Measurements from ENCODE around the gene LPO. TPM values are rescaled to one million over a fixed set of nuclear protein-coding genes. Genes with fewer than 3 reads are reported as not detected.

LPO gene
- total and polyA plus RNA-seq, 10 of the 15 experiments (the other 5 are each of a cell fraction or from before 2014, with no cell fraction given): 0.03 to 0.11 (median 0.06) TPM; not detected in 7

DNA sequence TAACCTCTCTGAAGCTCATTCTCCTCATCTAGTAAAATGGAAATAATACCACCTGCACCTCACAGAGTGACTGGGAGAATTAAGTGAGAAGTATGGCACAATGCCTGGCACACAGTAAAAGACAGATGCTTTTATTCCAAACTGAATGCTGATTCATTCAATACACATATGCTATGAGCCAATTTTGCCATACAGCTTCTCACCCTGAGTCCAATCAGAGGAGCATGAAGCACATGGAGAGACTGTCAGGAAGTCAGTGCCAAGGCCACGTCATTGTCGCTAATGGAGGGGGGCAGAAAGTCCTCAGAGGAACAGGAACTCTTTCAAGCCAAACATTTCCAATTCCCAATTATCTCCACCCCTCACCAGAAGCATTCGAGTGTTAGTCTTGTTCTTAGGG lies 30.9 kb upstream of the LPO start (continued):
- TF ChIP-seq, protein P1, sequence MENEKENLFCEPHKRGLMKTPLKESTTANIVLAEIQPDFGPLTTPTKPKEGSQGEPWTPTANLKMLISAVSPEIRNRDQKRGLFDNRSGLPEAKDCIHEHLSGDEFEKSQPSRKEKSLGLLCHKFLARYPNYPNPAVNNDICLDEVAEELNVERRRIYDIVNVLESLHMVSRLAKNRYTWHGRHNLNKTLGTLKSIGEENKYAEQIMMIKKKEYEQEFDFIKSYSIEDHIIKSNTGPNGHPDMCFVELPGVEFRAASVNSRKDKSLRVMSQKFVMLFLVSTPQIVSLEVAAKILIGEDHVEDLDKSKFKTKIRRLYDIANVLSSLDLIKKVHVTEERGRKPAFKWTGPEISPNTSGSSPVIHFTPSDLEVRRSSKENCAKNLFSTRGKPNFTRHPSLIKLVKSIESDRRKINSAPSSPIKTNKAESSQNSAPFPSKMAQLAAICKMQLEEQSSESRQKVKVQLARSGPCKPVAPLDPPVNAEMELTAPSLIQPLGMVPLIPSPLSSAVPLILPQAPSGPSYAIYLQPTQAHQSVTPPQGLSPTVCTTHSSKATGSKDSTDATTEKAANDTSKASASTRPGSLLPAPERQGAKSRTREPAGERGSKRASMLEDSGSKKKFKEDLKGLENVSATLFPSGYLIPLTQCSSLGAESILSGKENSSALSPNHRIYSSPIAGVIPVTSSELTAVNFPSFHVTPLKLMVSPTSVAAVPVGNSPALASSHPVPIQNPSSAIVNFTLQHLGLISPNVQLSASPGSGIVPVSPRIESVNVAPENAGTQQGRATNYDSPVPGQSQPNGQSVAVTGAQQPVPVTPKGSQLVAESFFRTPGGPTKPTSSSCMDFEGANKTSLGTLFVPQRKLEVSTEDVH (IDR thresholded peaks at IDR 0.05; ENCODE audit: low read depth, partially characterized antibody): no peak
- TF ChIP-seq, protein P2, sequence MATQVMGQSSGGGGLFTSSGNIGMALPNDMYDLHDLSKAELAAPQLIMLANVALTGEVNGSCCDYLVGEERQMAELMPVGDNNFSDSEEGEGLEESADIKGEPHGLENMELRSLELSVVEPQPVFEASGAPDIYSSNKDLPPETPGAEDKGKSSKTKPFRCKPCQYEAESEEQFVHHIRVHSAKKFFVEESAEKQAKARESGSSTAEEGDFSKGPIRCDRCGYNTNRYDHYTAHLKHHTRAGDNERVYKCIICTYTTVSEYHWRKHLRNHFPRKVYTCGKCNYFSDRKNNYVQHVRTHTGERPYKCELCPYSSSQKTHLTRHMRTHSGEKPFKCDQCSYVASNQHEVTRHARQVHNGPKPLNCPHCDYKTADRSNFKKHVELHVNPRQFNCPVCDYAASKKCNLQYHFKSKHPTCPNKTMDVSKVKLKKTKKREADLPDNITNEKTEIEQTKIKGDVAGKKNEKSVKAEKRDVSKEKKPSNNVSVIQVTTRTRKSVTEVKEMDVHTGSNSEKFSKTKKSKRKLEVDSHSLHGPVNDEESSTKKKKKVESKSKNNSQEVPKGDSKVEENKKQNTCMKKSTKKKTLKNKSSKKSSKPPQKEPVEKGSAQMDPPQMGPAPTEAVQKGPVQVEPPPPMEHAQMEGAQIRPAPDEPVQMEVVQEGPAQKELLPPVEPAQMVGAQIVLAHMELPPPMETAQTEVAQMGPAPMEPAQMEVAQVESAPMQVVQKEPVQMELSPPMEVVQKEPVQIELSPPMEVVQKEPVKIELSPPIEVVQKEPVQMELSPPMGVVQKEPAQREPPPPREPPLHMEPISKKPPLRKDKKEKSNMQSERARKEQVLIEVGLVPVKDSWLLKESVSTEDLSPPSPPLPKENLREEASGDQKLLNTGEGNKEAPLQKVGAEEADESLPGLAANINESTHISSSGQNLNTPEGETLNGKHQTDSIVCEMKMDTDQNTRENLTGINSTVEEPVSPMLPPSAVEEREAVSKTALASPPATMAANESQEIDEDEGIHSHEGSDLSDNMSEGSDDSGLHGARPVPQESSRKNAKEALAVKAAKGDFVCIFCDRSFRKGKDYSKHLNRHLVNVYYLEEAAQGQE (IDR thresholded peaks at IDR 0.05; ENCODE audit: low read depth, low read length): no peak
- TF ChIP-seq SIN3A (IDR thresholded peaks at IDR 0.05; ENCODE audit: low read depth, low read length) (no peak), HDAC2 (IDR thresholded peaks at IDR 0.05) (no peak), MTA2 (IDR thresholded peaks at IDR 0.05; ENCODE audit: low read depth) (no peak), NFYA (IDR thresholded peaks at IDR 0.05; ENCODE audit: borderline replicate concordance, low read depth, low read length) (no peak), TCF12 (IDR thresholded peaks at IDR 0.05; ENCODE audit: low read depth, low read length) (no peak), NFYB (IDR thresholded peaks at IDR 0.05; ENCODE audit: insufficient read depth, low read depth, low read length) (no peak), ATF7 (IDR thresholded peaks at IDR 0.05; ENCODE audit: low read depth) (no peak), TCF3 (IDR thresholded peaks at IDR 0.05; ENCODE audit: borderline replicate concordance, insufficient read depth, low read depth, low read length) (no peak)
- TF ChIP-seq, protein P3, sequence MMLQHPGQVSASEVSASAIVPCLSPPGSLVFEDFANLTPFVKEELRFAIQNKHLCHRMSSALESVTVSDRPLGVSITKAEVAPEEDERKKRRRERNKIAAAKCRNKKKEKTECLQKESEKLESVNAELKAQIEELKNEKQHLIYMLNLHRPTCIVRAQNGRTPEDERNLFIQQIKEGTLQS (IDR thresholded peaks at IDR 0.05; ENCODE audit: borderline replicate concordance, extremely low read depth, low read depth, low read length): no peak
- TF ChIP-seq, protein P4, sequence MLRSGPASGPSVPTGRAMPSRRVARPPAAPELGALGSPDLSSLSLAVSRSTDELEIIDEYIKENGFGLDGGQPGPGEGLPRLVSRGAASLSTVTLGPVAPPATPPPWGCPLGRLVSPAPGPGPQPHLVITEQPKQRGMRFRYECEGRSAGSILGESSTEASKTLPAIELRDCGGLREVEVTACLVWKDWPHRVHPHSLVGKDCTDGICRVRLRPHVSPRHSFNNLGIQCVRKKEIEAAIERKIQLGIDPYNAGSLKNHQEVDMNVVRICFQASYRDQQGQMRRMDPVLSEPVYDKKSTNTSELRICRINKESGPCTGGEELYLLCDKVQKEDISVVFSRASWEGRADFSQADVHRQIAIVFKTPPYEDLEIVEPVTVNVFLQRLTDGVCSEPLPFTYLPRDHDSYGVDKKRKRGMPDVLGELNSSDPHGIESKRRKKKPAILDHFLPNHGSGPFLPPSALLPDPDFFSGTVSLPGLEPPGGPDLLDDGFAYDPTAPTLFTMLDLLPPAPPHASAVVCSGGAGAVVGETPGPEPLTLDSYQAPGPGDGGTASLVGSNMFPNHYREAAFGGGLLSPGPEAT (IDR thresholded peaks at IDR 0.05; ENCODE audit: low read depth): no peak

Measured in GM12878 (cell line).